Non-pigmented ciliary epithelial cell (primary cell): Measurements from ENCODE around the gene GNG5.
"Not testable (repeated sequence)": the region's sequence is repeated elsewhere in the genome, so short reads cannot be mapped to it uniquely, and the experiment has no call there.

Experiments
- DNase-seq: peaks from one replicate; pipeline ENCODE4 v3.0.0-alpha.2; 2010; ENCODE audit warnings: low read depth

GNG5 gene

DNA sequence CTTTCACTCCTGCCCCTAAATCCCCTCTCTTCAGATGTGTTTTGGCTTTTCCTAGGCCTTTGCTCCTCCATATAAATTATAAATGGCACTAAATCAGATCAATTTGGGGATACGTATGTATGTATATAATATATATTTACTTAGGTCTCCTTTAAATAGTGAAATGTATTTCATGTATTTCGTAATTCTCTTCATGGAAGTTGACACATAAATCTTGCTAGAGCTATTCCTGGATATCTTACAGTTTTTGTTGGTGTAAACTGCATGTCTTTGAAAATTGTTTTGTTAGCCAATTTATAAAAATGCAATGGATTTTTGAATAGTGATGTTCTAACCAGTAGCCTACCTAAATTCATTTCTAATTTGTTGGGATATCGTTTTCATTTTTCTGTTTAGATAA, 18.3 kb downstream of the GNG5 start:
- DNase-seq: no peak

DNA sequence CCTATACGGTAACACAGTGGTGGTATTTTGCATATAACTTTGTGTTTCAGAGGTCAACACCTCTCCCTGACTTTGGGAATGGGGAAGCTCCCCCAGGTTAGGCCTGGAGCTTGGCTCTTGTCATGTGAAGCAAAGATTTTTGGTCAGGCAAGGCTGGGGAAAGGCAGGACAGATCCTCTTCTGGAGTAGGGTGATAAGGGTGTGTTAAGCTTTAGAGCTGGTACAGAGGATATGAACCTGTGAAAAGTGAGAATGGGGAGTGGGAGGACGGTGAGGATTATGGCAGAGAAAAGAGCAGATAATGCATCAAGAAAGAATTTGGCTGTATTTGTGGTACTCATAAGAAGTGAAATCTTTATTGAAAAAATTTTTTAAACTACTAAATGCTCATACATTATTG, 25.1 kb downstream of the GNG5 start:
- no peak for DNase-seq

- no peak for DNase-seq
These were observed 25.7 kb downstream of the GNG5 start for GRCh38 chr1:84480650-84481049.

DNA sequence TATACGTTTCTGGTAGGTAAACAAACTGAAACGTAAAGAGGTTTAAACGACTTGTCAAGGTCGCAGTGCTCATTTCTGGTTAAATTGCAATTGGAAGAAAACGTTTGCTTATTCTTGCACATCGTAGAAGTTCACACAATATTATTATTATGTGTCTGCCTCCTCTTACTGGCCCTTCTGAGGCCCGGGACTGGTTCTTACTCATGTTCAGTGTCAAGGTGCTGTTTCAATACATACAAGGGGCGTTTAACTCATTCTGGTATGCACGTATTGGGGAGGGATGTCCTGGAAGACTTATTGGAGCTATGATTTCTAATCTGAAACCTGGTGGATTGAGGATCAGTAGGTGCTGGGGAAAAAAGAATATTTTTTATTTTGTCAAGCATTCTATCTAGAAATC, 26.4 kb downstream of the GNG5 start:
- no peak for DNase-seq

GRCh38 chr1:84478876-84479868, 27.2 kb downstream of the GNG5 start, which contains the start of gene RPF1:
Gene RPF1 (plus strand): TSS chr1:84479266. CDS start chr1:84479282, 16 bp downstream.
- peak; percentile 27 for DNase-seq

- no peak for DNase-seq
These were observed 30.2 kb downstream of the GNG5 start for GRCh38 chr1:84476225-84476624.

- DNase-seq: no peak
These were observed 39.1 kb downstream of the GNG5 start for GRCh38 chr1:84467298-84467697.

DNA sequence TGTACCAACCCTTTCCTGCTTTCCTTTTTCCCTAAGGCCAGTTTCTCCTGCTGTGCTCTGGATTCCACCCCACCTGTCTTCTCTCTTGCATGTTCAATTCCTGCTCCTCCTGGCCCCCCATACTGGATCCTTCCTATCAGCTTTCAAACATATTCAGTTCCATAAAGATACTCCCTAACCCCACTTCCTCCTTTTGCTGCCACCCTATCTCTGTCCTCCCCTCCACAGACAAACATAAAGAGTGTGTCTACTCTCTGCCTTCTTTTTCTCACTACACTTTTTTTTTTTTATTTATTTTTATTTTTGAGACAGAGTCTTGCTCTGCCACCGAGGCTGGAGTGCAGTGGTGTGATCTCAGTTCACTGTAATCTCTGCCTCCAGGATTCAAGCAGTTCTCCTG, 44.3 kb downstream of the GNG5 start:
- no peak for DNase-seq

DNA sequence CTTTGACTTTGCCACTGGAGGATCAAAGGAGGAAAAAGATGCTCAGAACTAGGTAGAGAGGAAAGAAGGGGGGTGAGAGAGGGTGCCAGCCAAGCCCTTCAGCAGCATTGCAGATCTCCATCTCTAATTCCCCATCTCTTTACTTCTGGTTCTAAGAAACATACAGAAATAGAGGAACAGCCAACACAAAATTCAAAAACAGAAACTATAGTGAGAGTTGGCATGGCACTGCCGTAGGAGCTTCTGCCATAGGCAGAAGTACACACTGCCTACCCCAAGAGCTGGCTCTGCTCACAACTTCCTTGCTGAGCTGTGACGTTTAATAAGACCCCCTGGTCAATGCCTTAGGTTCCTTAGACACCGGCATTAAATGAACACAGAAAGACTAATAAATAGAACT, 53.9 kb downstream of the GNG5 start:
- no peak for DNase-seq

GRCh38 chr1:84450910-84451309, 55.5 kb downstream of the GNG5 start:
- DNase-seq: no peak

DNA sequence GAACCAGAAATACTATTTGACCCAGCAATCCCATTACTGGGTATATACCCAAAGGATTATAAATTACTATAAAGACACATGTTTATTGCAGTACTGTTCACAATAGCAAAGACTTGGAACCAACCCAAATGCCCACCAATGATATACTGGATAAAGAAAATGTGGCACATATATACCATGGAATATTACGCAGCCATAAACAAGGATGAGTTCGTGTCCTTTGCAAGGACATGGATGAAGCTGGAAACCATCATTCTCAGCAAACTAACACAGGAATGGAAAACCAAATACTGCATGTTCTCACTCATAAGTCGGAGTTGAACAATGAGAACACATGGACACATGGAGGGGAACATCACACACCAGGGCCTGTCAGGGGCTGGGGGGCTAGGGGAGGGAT, 57.7 kb downstream of the GNG5 start:
- not testable (repeated sequence) for DNase-seq
